IPS DF 6.9 (cell line): ENCODE measurements around the gene TLE4.

ENCODE experiments used
- DNase-seq: peaks from one replicate; pipeline ENCODE4 v3.0.0-alpha.2; 2013; ENCODE audit warnings: low read depth, low spot score
- H3K27ac ChIP-seq: one replicate; pipeline ENCODE4 v1.5.1; 2013; ENCODE audit warnings: low read length, control low read depth
- H3K27me3 ChIP-seq: 2 replicates; pipeline ENCODE4 v1.6.1; 2013; ENCODE audit warnings: mild to moderate bottlenecking, low read length; ENCODE audit not compliant: control insufficient read depth, insufficient read depth
- H3K36me3 ChIP-seq: 2 replicates; pipeline ENCODE4 v1.6.1; 2013; ENCODE audit warnings: low read length; ENCODE audit not compliant: control insufficient read depth, insufficient read depth
- H3K4me1 ChIP-seq: 2 replicates; pipeline ENCODE4 v1.6.1; 2013; ENCODE audit warnings: low read length; ENCODE audit not compliant: control insufficient read depth, insufficient read depth
- H3K4me3 ChIP-seq: 2 replicates; pipeline ENCODE4 v1.5.1; 2013; ENCODE audit warnings: mild to moderate bottlenecking, low read length
- H3K9me3 ChIP-seq: 2 replicates; pipeline ENCODE4 v1.6.1; 2013; ENCODE audit warnings: low read length, inconsistent platforms; ENCODE audit not compliant: control insufficient read depth, insufficient read depth
- WGBS: extraction: QIAGEN DNeasy Blood & Tissue Kit; methylation state at CpG from one replicate; pipeline ENCODE4 v1.1.7; 2013; ENCODE audit warnings: mixed read lengths, missing lambda C conversion rate; ENCODE audit not compliant: insufficient read length, insufficient coverage; 5-methylcytosine and 5-hydroxymethylcytosine counted together

The TLE4 gene

DNA sequence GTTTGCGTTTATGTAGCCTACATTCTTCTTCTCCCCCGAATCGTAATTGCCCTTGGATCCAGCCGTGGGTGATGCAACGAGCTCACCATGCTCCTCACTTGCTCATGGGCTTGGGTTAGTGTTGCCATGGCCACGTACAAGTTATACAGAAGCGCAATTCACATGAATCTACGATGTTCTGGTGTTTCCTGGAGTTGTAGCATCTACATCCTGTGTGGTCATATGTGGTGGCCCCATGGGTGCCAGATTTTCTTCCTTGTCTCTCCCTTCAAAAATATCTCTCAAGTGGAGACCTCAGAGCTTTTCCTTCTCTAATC, 115.3 kb downstream of the TLE4 start:
- WGBS = no CpG with 5 or more reads among the region's 8 CpGs

DNA sequence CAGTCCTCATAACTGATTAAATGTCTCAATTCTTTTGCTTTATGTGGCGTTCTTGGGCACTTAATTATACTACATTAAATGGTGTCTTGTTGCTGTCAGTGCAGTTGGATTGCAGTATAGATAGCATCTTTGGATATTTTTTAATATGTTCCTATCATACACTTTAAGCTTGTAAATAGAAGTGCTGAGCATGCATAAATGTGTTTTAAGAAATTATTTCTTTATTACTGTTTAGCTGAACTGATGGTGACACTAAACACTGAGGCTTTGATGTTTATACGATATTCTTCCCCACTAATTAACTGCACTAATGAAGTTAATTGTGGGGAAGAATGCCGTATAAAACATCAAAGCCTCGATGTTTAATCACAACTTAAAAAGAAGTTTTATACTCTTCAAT, 116.6 kb downstream of the TLE4 start:
- Histone ChIP-seq H3K27ac (no peak overlapping the region), H3K36me3 (no peaks in the 10 kb centered on the region), H3K4me1 (no peaks in the 10 kb centered on the region), H3K27me3 (no peaks in the 10 kb centered on the region), H3K9me3 (no peaks in the 10 kb centered on the region), H3K4me3 (no peak overlapping the region)
- DNase-seq = no peak
- WGBS = no CpG with 5 or more reads among the region's 4 CpGs

More for the DNA sequence above, 115.3 kb downstream of the TLE4 start:
- H3K4me1 ChIP-seq = no peaks in the 10 kb centered on the region
- H3K27ac ChIP-seq = no peak overlapping the region
- no peaks in the 10 kb centered on the region for H3K36me3 ChIP-seq
- H3K27me3 ChIP-seq = no peaks in the 10 kb centered on the region
- no peak for DNase-seq
- no peaks in the 10 kb centered on the region for H3K9me3 ChIP-seq
- no peak overlapping the region for H3K4me3 ChIP-seq

DNA sequence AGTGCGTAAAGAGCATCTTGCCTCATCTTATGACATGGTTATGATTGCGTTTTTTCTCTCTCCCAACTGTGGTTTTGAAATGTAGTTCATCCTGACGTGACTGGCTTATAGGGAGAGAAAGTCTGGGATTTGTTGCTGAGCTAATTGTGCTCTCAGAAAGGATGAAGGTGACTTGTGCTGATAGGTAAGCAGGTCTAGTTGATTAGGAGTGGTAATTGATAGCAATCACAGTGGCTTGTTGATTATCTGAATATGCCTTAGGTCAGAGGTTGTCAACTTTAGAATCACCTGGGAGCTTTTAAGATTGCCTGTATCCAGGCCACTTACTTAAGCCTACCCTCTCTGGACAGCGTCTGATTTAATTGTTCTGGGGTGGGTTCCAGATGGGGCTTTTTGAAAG, 117.8 kb downstream of the TLE4 start:
- H3K36me3 ChIP-seq = no peaks in the 10 kb centered on the region

DNA sequence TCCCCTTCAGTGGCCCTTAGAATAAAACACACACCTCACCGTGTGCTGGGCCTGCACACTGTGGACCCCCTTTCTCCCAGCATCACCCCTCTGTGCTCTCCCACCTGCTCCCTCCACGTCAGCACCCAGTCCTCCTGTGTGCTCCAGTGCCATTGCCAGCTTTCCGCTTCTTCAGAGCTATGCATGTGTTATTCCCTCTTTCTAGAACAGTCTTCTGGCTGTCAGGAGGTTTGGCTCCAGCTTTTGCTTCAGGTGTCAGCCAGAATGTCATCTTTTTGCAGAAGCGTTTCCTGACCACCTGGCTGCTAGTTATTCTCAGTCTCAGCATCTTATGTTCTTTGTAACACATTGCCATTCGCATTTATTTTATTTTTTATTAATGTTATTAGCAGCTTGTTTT, 119.7 kb downstream of the TLE4 start:
- DNase-seq = no peak
- Histone ChIP-seq H3K9me3 (no peaks in the 10 kb centered on the region), H3K4me1 (no peaks in the 10 kb centered on the region), H3K27ac (no peak overlapping the region), H3K36me3 (no peaks in the 10 kb centered on the region), H3K27me3 (no peaks in the 10 kb centered on the region), H3K4me3 (no peak overlapping the region)
- no CpG with 5 or more reads among the region's 5 CpGs for WGBS

More for the DNA sequence above, 117.8 kb downstream of the TLE4 start:
- Histone ChIP-seq H3K9me3 (no peaks in the 10 kb centered on the region), H3K4me1 (no peaks in the 10 kb centered on the region), H3K27me3 (no peaks in the 10 kb centered on the region), H3K4me3 (no peak overlapping the region), H3K27ac (no peak overlapping the region)
- no CpG with 5 or more reads among the region's 4 CpGs for WGBS
- no peak for DNase-seq

DNA sequence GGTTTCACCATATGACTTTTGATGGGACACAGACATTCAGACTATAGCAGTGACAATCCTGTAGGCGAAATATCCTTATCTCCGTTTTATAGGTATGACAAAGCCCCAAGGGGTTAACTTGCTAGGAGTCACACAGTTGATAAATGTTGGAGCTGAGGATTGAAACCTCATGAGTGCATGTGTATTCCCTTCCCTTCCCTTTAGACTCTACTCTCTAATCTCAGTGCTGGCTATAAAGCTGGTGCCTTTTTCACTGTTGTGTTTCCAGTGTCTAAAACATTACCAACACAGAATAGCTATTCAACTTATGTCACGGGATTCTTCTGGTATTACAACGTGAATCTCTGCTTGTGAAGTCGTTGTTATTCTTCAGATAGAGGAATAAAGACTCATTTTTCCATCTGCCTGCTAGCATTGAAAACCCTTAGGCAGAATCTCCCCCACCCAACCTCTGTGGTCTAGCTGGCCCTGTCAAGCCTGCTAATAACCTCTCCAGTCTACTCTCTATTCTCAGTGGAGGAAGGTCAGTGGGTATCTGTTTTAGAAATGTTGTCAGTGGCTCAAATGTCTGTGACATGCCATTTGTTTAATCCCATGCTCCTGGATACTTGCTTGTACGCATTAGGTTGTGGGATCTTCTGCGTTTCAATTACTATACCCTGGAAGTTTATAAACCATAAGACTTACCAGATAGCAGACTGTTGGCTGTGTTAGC, 121.2 kb downstream of the TLE4 start:
- Histone ChIP-seq H3K36me3 (no peaks in the 10 kb centered on the region), H3K27me3 (no peaks in the 10 kb centered on the region), H3K4me3 (no peak overlapping the region), H3K4me1 (no peaks in the 10 kb centered on the region), H3K27ac (no peak overlapping the region), H3K9me3 (no peaks in the 10 kb centered on the region)
- DNase-seq = no peak
- WGBS = no CpG with 5 or more reads among the region's 7 CpGs

DNA sequence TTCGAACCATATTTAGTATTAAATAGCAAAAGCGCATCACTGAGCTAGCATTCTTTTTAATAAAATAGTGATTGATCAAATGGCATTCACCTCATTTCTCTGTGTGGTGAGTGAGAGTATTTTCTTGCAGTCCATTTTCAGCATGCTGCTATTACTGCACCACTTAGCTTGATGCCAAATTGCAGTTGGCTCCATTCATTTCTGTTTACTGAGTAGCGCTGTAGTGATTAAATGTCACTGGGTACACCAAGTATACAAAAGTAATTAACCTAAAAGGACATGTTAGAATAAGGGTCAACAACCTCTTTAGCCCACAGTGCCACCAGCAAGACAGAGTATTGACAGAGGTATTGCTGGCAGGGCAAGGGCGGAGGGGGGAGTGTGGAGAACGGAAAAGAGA, 122.0 kb downstream of the TLE4 start:
- Histone ChIP-seq H3K27ac (no peak overlapping the region), H3K4me3 (no peak overlapping the region), H3K9me3 (no peaks in the 10 kb centered on the region), H3K36me3 (no peaks in the 10 kb centered on the region), H3K27me3 (no peaks in the 10 kb centered on the region), H3K4me1 (no peaks in the 10 kb centered on the region)
- no peak for DNase-seq
- WGBS = no CpG with 5 or more reads among the region's 5 CpGs

DNA sequence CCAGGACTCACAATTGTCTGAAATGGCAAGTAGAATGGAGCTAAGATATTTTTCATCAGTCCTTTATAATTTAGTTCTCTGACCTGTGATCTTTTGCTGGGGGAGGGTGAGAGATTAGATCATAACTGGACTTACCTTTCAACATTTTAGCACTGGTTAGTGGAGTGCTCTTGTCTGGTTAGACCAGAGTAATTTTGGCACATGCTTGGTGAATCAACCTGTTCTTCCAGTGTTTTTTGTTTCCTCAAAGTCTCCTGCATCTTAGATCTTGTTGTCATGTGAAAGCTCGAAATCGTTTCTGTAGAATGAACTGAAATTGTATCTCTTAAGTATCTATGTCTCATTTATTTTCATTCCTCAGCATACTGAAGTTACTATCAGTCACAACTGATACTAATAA, 122.4 kb downstream of the TLE4 start:
- no CpG with 5 or more reads among the region's 2 CpGs for WGBS
- Histone ChIP-seq H3K27ac (no peak overlapping the region), H3K36me3 (no peaks in the 10 kb centered on the region), H3K4me1 (no peaks in the 10 kb centered on the region), H3K27me3 (no peaks in the 10 kb centered on the region), H3K4me3 (no peak overlapping the region), H3K9me3 (no peaks in the 10 kb centered on the region)
- DNase-seq = no peak

DNA sequence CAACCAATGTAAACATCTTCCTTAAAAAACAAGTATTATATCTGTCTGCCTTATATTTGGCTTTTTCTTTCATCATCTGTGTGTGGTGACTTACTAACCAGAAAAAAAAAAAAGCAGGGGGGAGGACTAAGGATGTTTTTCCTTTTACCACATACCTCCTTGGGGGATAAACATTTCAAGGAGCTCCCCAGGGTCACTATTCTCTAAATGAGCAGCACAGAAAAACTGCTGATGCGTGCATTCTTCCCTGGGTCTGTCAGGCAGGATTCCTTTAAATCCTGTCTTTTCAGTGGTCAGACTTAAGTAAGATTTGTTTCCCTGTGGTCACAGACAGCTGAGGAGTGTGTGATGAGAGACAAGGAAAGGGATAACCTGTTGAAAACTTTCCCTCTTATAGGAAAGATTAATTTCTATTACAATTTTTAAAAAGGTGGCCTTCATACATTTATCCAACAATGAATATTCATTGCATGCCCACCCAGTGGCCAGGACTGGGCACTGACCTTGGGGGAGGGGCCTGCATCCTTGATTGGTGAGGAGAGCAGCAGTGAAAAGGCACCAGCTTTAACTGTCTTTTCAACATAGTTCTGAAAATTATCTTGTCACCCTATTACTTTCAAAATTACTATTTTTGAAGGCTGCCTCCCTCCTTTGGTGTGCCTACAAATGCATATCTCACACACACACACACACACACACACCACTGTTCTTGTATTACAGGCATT, 123.1 kb downstream of the TLE4 start:
- H3K27ac ChIP-seq = no peak overlapping the region
- H3K4me1 ChIP-seq = no peaks in the 10 kb centered on the region
- WGBS = no CpG with 5 or more reads among the region's 1 CpG
- no peak for DNase-seq
- no peak overlapping the region for H3K4me3 ChIP-seq
- H3K9me3 ChIP-seq = no peaks in the 10 kb centered on the region
- H3K27me3 ChIP-seq = no peaks in the 10 kb centered on the region
- no peaks in the 10 kb centered on the region for H3K36me3 ChIP-seq

DNA sequence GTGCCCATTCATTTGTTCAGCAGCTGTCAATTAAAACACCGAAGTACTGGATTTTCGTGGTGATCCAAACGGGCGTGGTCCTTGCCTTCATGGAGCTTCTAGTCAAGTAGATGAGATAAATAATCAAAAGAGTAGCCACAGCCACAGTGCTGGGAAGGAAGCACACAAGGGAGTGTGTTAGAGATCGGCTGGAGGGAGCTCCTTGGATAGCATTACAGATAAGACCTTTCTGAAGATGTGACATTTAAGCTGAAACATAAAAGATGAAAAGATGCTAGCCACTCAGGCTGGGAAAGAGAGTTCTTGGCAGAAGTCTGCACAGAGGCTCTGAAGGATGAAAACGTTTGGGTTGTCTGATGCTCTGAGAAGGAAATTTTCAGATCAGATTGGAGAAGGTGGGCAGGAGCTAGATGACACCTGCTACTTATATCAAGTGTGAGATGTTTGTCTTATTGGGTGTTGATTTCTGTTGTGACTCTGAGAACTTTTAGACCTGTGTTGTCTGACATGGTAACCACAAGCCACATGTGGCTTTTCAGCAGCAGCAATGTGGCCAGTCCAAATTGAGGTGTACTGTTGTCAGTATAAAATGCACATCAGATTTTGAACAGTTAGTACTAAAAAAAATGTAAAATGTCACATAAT, 123.9 kb downstream of the TLE4 start:
- Histone ChIP-seq H3K4me1 (no peaks in the 10 kb centered on the region), H3K27ac (no peak overlapping the region), H3K27me3 (no peaks in the 10 kb centered on the region), H3K36me3 (no peaks in the 10 kb centered on the region), H3K4me3 (no peak overlapping the region), H3K9me3 (no peaks in the 10 kb centered on the region)
- no peak for DNase-seq
- WGBS = no CpG with 5 or more reads among the region's 6 CpGs

DNA sequence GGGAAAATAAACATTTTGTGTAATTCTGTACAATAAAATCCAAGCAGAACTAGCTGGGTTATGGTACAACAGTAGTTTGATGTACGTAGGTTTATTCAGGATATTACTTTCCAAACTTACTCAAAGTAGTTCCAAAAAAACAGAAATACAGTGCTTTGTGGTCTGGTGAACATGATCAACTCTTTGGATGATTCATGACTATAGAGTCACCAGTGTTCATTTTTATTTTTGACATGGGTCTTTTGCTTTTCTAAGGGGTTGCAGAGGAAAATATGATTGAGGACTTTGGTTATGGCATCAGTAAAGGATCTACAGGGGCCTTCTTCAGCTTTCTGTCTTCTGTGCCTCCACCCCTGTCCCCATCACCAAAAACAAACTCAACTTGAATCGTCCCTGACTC, 127.2 kb downstream of the TLE4 start:
- no CpG with 5 or more reads among the region's 2 CpGs for WGBS
- H3K4me1 ChIP-seq = no peaks in the 10 kb centered on the region
- no peaks in the 10 kb centered on the region for H3K9me3 ChIP-seq
- no peaks in the 10 kb centered on the region for H3K27me3 ChIP-seq
- H3K4me3 ChIP-seq = no peak overlapping the region
- H3K27ac ChIP-seq = no peak overlapping the region
- DNase-seq = no peak
- no peaks in the 10 kb centered on the region for H3K36me3 ChIP-seq
